Measurements from ENCODE around the gene FYB1.
"Not testable (repeated sequence)": the region's sequence is repeated elsewhere in the genome, so short reads cannot be mapped to it uniquely, and the experiment has no call there.

FYB1 gene

DNA sequence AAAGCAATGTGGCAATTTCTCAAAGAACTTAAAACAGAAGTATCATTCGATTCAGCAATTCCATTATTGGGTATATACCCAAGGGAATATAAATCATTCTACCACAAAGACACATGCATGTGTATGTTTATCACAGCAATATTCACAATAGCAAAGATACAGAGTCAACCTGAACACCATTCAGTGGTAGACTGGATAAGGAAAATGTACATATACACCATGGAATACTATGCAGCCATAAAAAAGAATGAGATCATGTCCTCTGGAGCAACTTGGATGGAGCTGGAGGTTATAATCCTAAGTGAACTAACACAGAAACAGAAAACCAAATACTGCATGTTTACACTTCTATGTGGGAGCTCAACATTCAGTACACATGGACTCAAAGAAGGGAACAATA, 21.4 kb upstream of the FYB1 start:
- no peak for DNase-seq (ENCODE audit: low spot score)
- Mint-ChIP-seq H3K27ac (no peak overlapping the region), H3K36me3 (ENCODE audit: low read depth) (no peaks in the 10 kb centered on the region)

DNA sequence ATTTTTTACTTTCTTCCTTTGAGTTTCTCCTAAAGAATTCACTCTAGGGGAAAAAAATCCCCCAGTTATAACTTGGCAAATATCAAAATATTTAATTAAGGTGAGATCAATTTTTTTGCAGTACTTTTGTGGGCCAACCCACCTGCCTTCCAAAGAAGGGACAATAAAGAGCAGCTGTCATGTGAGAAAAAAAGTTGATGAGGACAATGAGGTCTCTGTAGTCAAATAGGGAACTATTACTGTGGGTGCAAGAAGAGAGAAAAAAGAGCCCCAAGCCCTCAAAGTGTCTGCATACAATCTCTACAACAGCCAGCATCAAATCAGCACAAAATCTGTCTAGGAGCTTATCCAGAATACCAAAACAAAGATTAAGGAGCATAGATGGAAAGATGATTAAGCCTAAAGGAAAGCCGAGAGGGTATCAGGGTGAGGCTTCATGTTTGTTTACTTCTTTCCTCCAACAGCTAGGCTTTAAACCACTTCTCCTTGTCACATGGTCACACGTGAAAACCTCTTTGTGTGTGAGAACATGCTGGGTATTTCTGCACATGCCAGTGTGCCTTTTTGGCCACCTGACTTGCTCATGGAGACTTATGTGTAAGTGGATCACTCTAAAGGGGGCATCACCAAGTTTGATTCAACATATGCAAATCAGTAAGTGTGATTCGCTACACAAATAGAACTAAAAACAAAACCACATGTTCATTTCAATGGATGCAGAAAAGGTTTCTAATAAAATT, 19.2 kb upstream of the FYB1 start:
- H3K4me3 Mint-ChIP-seq, result no peak overlapping the region
- peaks cover 4% of the 10 kb centered on the region for H3K4me1 Mint-ChIP-seq (ENCODE audit: low read depth)
- peaks cover 11% of the 10 kb centered on the region for H3K9me3 Mint-ChIP-seq
- no peaks in the 10 kb centered on the region for H3K36me3 Mint-ChIP-seq (ENCODE audit: low read depth)
- H3K27me3 Mint-ChIP-seq (ENCODE audit: low read depth), result no peaks in the 10 kb centered on the region
- H3K27ac Mint-ChIP-seq, result no peak overlapping the region
- DNase-seq (ENCODE audit: low spot score), result no peak

More for the DNA sequence above, 21.4 kb upstream of the FYB1 start:
- Mint-ChIP-seq H3K4me3 (no peak overlapping the region), H3K4me1 (ENCODE audit: low read depth) (peaks cover 4% of the 10 kb centered on the region), H3K27me3 (ENCODE audit: low read depth) (peaks cover 3% of the 10 kb centered on the region), H3K9me3 (peaks cover 11% of the 10 kb centered on the region)

GRCh38 chr5:39236718-39237117, 17.4 kb upstream of the FYB1 start:
- H3K27ac Mint-ChIP-seq, result no peak overlapping the region

DNA sequence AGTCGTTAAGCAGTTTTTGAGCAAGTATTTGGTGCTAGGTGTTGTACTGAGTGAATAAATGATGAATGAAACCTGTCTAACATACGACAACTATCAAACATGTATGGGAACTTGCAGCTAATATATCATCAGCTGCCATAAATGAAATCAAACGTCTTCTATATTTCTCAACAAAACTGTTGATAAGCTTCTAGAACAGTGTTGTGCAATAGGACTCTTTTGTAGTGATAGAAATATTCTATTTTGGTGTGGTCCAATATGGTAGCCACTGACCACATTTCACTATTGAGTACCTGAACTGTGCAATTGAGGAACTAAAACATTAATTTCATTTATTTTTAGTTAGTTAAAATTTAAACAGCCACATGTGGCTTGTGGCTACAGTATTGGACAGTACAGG, 16.3 kb upstream of the FYB1 start:
- H3K27me3 Mint-ChIP-seq (ENCODE audit: low read depth), result no peaks in the 10 kb centered on the region
- H3K27ac Mint-ChIP-seq, result no peak overlapping the region
- H3K36me3 Mint-ChIP-seq (ENCODE audit: low read depth), result no peaks in the 10 kb centered on the region
- no peak for DNase-seq (ENCODE audit: low spot score)
- peaks cover 6% of the 10 kb centered on the region for H3K9me3 Mint-ChIP-seq
- no peak overlapping the region for H3K4me3 Mint-ChIP-seq
- peaks cover 15% of the 10 kb centered on the region for H3K4me1 Mint-ChIP-seq (ENCODE audit: low read depth)

More at GRCh38 chr5:39236718-39237117, 17.4 kb upstream of the FYB1 start:
- Mint-ChIP-seq H3K27me3 (ENCODE audit: low read depth) (no peaks in the 10 kb centered on the region), H3K9me3 (peaks cover 11% of the 10 kb centered on the region), H3K36me3 (ENCODE audit: low read depth) (no peaks in the 10 kb centered on the region), H3K4me1 (ENCODE audit: low read depth) (peaks cover 10% of the 10 kb centered on the region), H3K4me3 (no peak overlapping the region)
- DNase-seq (ENCODE audit: low spot score), result no peak

DNA sequence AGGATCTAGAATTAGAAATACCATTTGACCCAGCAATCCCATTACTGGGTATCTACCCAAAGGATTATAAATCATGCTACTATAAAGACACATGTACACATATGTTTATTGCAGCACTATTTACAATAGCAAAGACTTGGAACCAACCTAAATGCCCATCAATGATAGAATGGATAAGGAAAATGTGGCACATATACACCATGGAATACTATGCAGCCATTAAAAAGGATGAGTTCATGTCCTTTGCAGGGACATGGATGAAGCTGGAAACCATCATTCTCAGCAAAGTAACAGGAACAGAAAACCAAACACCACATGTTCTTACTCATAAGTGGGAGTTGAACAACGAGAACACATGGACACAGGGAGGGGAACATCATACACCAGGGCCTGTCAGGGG, 15.1 kb upstream of the FYB1 start:
- not testable (repeated sequence) for H3K36me3 Mint-ChIP-seq (ENCODE audit: low read depth); H3K9me3 Mint-ChIP-seq; H3K27ac Mint-ChIP-seq

DNA sequence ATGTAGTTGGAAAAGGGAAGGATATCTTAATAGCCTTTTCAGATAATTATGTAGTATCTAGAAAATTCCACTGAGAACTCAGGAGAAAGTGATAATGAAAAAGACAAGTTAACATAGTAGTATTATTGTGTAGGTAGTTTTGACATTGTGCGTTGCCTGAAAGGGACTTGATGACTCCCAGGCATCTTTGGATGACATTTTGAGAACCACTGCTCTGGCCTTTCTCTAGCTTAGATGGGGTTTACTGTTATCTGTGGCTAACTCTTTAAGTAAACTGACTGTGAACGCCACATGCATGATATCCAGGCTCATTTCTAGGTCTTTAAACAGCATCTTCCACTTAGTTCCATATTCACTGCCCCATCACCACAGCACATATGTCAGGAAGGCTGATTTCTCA, 14.4 kb upstream of the FYB1 start:
- H3K36me3 Mint-ChIP-seq (ENCODE audit: low read depth), result no peaks in the 10 kb centered on the region
- no peaks in the 10 kb centered on the region for H3K27me3 Mint-ChIP-seq (ENCODE audit: low read depth)
- H3K4me1 Mint-ChIP-seq (ENCODE audit: low read depth), result peaks cover 15% of the 10 kb centered on the region
- H3K27ac Mint-ChIP-seq, result no peak overlapping the region
- no peak overlapping the region for H3K4me3 Mint-ChIP-seq
- no peak for DNase-seq (ENCODE audit: low spot score)
- no peaks in the 10 kb centered on the region for H3K9me3 Mint-ChIP-seq

More for the DNA sequence above, 15.1 kb upstream of the FYB1 start:
- DNase-seq (ENCODE audit: low spot score); H3K4me3 Mint-ChIP-seq; H3K27me3 Mint-ChIP-seq (ENCODE audit: low read depth): not testable (repeated sequence)
- H3K4me1 Mint-ChIP-seq (ENCODE audit: low read depth), result peaks cover 15% of the 10 kb centered on the region

- peaks cover 11% of the 10 kb centered on the region for H3K4me1 Mint-ChIP-seq (ENCODE audit: low read depth)
- H3K27ac Mint-ChIP-seq, result peak overlapping the region; percentile 66
- H3K4me3 Mint-ChIP-seq, result peak overlapping the region; percentile 8
- no peaks in the 10 kb centered on the region for H3K27me3 Mint-ChIP-seq (ENCODE audit: low read depth)
- H3K9me3 Mint-ChIP-seq, result no peaks in the 10 kb centered on the region
- peak; percentile 42 for DNase-seq (ENCODE audit: low spot score)
- H3K36me3 Mint-ChIP-seq (ENCODE audit: low read depth), result no peaks in the 10 kb centered on the region
Observed at GRCh38 chr5:39231705-39232525, 12.6 kb upstream of the FYB1 start.

- Mint-ChIP-seq H3K9me3 (no peaks in the 10 kb centered on the region), H3K36me3 (ENCODE audit: low read depth) (no peaks in the 10 kb centered on the region), H3K27ac (no peak overlapping the region), H3K27me3 (ENCODE audit: low read depth) (no peaks in the 10 kb centered on the region), H3K4me3 (no peak overlapping the region), H3K4me1 (ENCODE audit: low read depth) (peaks cover 26% of the 10 kb centered on the region)
- DNase-seq (ENCODE audit: low spot score), result no peak
Observed at GRCh38 chr5:39228596-39228995, 9.2 kb upstream of the FYB1 start.

GRCh38 chr5:39226558-39226957, 7.2 kb upstream of the FYB1 start:
- Mint-ChIP-seq H3K27me3 (ENCODE audit: low read depth) (no peaks in the 10 kb centered on the region), H3K4me1 (ENCODE audit: low read depth) (peaks cover 19% of the 10 kb centered on the region), H3K27ac (no peak overlapping the region), H3K9me3 (no peaks in the 10 kb centered on the region), H3K36me3 (ENCODE audit: low read depth) (no peaks in the 10 kb centered on the region), H3K4me3 (peak overlapping the region; percentile 17)
- DNase-seq (ENCODE audit: low spot score), result no peak

- Mint-ChIP-seq H3K9me3 (no peaks in the 10 kb centered on the region), H3K27ac (no peak overlapping the region), H3K4me3 (no peak overlapping the region), H3K4me1 (ENCODE audit: low read depth) (peaks cover 15% of the 10 kb centered on the region), H3K27me3 (ENCODE audit: low read depth) (no peaks in the 10 kb centered on the region), H3K36me3 (ENCODE audit: low read depth) (no peaks in the 10 kb centered on the region)
- DNase-seq (ENCODE audit: low spot score), result no peak
Observed at GRCh38 chr5:39226100-39226451, 6.7 kb upstream of the FYB1 start.

DNA sequence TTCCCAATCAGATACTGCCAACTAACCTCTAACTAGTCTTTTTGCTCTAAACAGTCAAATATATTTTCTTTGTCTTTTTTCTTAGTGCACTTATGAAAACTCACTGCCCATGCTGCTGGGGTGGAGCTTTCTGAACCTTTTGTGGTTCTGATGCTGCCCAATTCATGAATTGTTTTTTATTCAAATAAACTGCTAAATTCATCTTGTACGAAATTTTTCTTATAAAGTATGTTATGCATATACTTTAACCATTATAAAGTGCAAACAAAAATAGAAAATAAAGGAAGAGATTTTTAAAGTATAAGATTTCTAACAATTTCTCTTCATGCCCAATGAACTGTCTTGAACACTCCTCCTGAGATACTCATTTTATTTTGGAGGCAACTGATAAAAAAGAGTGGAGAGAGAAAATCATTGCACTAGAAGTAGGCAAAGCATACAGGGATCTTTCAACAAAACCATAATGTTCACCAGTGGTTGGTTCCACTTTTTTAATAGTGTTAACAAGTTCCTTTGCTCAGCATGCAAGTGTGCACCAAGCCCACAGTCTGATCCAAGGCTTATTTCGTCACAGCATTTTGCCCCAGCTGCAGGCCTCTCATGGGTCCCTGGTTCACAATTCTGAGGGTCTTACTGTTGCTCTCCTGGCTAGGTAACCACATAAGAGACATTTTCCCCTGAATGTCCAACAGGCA, 6.2 kb upstream of the FYB1 start:
- Mint-ChIP-seq H3K27me3 (ENCODE audit: low read depth) (no peaks in the 10 kb centered on the region), H3K4me1 (ENCODE audit: low read depth) (peaks cover 15% of the 10 kb centered on the region), H3K4me3 (no peak overlapping the region), H3K36me3 (ENCODE audit: low read depth) (no peaks in the 10 kb centered on the region), H3K27ac (no peak overlapping the region), H3K9me3 (no peaks in the 10 kb centered on the region)
- no peak for DNase-seq (ENCODE audit: low spot score)

DNA sequence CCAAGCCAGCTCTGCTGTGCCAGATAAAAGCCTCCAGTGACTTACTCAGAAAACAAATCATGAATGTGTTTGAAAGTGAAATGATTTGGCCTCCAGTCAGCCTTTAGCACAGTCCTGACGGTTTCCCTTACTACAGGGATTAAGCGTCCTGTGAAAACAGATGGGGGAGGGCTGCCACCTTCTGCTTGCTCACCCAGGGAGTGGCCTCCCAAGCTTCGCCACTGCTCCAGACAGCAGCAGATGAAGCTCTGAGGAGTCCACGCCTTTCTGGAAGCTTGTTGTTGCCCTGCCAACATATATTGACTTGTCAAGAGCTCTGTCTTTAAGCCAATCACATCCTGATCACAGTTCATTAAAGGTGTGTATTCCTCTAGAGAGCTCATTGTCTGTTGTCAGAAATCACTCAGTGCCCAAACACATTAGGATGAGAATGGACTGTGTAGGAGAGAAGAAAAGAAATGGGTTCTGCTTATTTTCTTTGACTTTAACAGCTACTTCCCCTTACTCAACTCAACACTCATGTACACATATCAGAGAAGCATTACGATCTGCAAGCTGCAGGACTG, 4.9 kb upstream of the FYB1 start:
- H3K4me1 Mint-ChIP-seq (ENCODE audit: low read depth), result peaks cover 17% of the 10 kb centered on the region
- no peak for DNase-seq (ENCODE audit: low spot score)
- no peak overlapping the region for H3K4me3 Mint-ChIP-seq
- no peaks in the 10 kb centered on the region for H3K36me3 Mint-ChIP-seq (ENCODE audit: low read depth)
- H3K27ac Mint-ChIP-seq, result no peak overlapping the region
- no peaks in the 10 kb centered on the region for H3K27me3 Mint-ChIP-seq (ENCODE audit: low read depth)
- H3K9me3 Mint-ChIP-seq, result no peaks in the 10 kb centered on the region

GRCh38 chr5:39223565-39224156, 4.3 kb upstream of the FYB1 start:
- H3K36me3 Mint-ChIP-seq (ENCODE audit: low read depth), result no peaks in the 10 kb centered on the region
- H3K4me3 Mint-ChIP-seq, result no peak overlapping the region
- H3K27ac Mint-ChIP-seq, result no peak overlapping the region
- H3K27me3 Mint-ChIP-seq (ENCODE audit: low read depth), result no peaks in the 10 kb centered on the region
- peaks cover 19% of the 10 kb centered on the region for H3K4me1 Mint-ChIP-seq (ENCODE audit: low read depth)
- H3K9me3 Mint-ChIP-seq, result no peaks in the 10 kb centered on the region
- no peak for DNase-seq (ENCODE audit: low spot score)
